Karpas-422 (cell line): ENCODE data around the gene FRMPD1. TPM values are rescaled to one million over a fixed set of nuclear protein-coding genes. Genes with fewer than 3 reads are reported as not detected.

Experiments used
- DNase-seq: peaks from one replicate; pipeline ENCODE4 v3.0.0-alpha.2; 2015
- H2AFZ ChIP-seq: fragments of 200-600 bp; sonication (generic); 2 replicates; pipeline ENCODE4 v1.6.1; 2014; ENCODE audit warnings: antibody characterized with exemption, low read length, mixed read lengths
- H3K27ac ChIP-seq: fragments of 200-600 bp; sonication (generic); 2 replicates; pipeline ENCODE4 v1.5.1; 2014; ENCODE audit warnings: mild to moderate bottlenecking, low read length, moderate library complexity
- H3K27me3 ChIP-seq: fragments of 200-600 bp; sonication (generic); 2 replicates; pipeline ENCODE4 v1.6.1; 2014; ENCODE audit warnings: low read length, mixed read lengths
- H3K36me3 ChIP-seq: fragments of 200-600 bp; sonication (generic); 2 replicates; pipeline ENCODE4 v1.6.1; 2014; ENCODE audit warnings: low read length, mixed read lengths; ENCODE audit not compliant: insufficient read depth
- H3K4me1 ChIP-seq: fragments of 200-600 bp; sonication (generic); 2 replicates; pipeline ENCODE4 v1.6.1; 2014; ENCODE audit warnings: mild to moderate bottlenecking, low read length, mixed read lengths
- H3K4me2 ChIP-seq: fragments of 200-600 bp; sonication (generic); 2 replicates; pipeline ENCODE4 v1.6.1; 2014; ENCODE audit warnings: low read length, low read depth, mild to moderate bottlenecking; ENCODE audit not compliant: poor library complexity, severe bottlenecking
- H3K4me3 ChIP-seq: fragments of 200-600 bp; sonication (generic); 2 replicates; pipeline ENCODE4 v1.5.1; 2014; ENCODE audit warnings: mild to moderate bottlenecking, antibody characterized with exemption, low read length, mixed read lengths
- H3K79me2 ChIP-seq: fragments of 200-600 bp; sonication (generic); 2 replicates; pipeline ENCODE4 v1.6.1; 2014; ENCODE audit warnings: mild to moderate bottlenecking, low read length, mixed read lengths
- H3K9ac ChIP-seq: fragments of 200-600 bp; sonication (generic); 2 replicates; pipeline ENCODE4 v1.6.0; 2014; ENCODE audit warnings: low read length
- H3K9me2 ChIP-seq: fragments of 200-600 bp; sonication (generic), shearing (Covaris generic); replicated peaks from 2 replicates; pipeline ENCODE4 v1.6.0; 2014; ENCODE audit warnings: mild to moderate bottlenecking, low read length, moderate library complexity; ENCODE audit not compliant: insufficient read depth
- H3K9me3 ChIP-seq: fragments of 300-700, 200-600 bp; sonication (generic); 2 replicates; pipeline ENCODE4 v1.6.1; 2014; ENCODE audit warnings: low read length, mixed read lengths
- H4K20me1 ChIP-seq: fragments of 200-600 bp; sonication (generic); 2 replicates; pipeline ENCODE4 v1.6.1; 2014; ENCODE audit warnings: mild to moderate bottlenecking, antibody characterized with exemption, low read length, low read depth; ENCODE audit not compliant: insufficient read depth
- total RNA-seq: library from RNA; depleted of rRNA; stranded (reverse); fragments of >200 nt; shearing (Covaris generic); gene quantifications from 2 replicates; pipeline ENCODE4 v1.2.3, GENCODE V29; 2014; ENCODE audit warnings: low replicate concordance

Gene FRMPD1
- total RNA-seq, 1 experiment from 2014 or later = not detected

GRCh38 chr9:37656936-37657335 is 6.2 kb downstream of the FRMPD1 start:
- no peak overlapping the region for H3K4me2 ChIP-seq
- no peak overlapping the region for H3K27ac ChIP-seq
- no peaks in the 10 kb centered on the region for H3K4me1 ChIP-seq
- no peak for DNase-seq
- H3K27me3 ChIP-seq = no peaks in the 10 kb centered on the region
- no peaks in the 10 kb centered on the region for H4K20me1 ChIP-seq
- H3K9me2 ChIP-seq = no peaks in the 10 kb centered on the region
- H3K4me3 ChIP-seq = no peak overlapping the region
- H3K9me3 ChIP-seq = no peaks in the 10 kb centered on the region
- no peaks in the 10 kb centered on the region for H3K36me3 ChIP-seq
- H3K9ac ChIP-seq = no peak overlapping the region
- no peak overlapping the region for H2AFZ ChIP-seq
- no peaks in the 10 kb centered on the region for H3K79me2 ChIP-seq

- Histone ChIP-seq H3K79me2 (no peaks in the 10 kb centered on the region), H3K9me3 (no peaks in the 10 kb centered on the region), H4K20me1 (no peaks in the 10 kb centered on the region), H3K27ac (no peak overlapping the region), H3K4me3 (no peak overlapping the region), H3K36me3 (no peaks in the 10 kb centered on the region), H3K4me2 (no peak overlapping the region), H3K9ac (no peak overlapping the region), H3K4me1 (no peaks in the 10 kb centered on the region), H2AFZ (no peak overlapping the region), H3K27me3 (no peaks in the 10 kb centered on the region), H3K9me2 (no peaks in the 10 kb centered on the region)
- DNase-seq = no peak
Observed at GRCh38 chr9:37660691-37661090, 9.9 kb downstream of the FRMPD1 start.

- no peaks in the 10 kb centered on the region for H3K9me2 ChIP-seq
- no peaks in the 10 kb centered on the region for H3K4me1 ChIP-seq
- H3K9ac ChIP-seq = no peak overlapping the region
- H3K36me3 ChIP-seq = no peaks in the 10 kb centered on the region
- H3K27ac ChIP-seq = no peak overlapping the region
- H3K79me2 ChIP-seq = no peaks in the 10 kb centered on the region
- no peaks in the 10 kb centered on the region for H3K27me3 ChIP-seq
- no peak overlapping the region for H3K4me3 ChIP-seq
- no peak overlapping the region for H2AFZ ChIP-seq
- H3K9me3 ChIP-seq = no peaks in the 10 kb centered on the region
- H3K4me2 ChIP-seq = no peak overlapping the region
- H4K20me1 ChIP-seq = no peaks in the 10 kb centered on the region
- no peak for DNase-seq
Observed at GRCh38 chr9:37663926-37664325, 13.2 kb downstream of the FRMPD1 start.

- no peak overlapping the region for H3K4me3 ChIP-seq
- H3K4me1 ChIP-seq = no peaks in the 10 kb centered on the region
- no peaks in the 10 kb centered on the region for H3K27me3 ChIP-seq
- no peaks in the 10 kb centered on the region for H4K20me1 ChIP-seq
- H3K9me3 ChIP-seq = no peaks in the 10 kb centered on the region
- H3K79me2 ChIP-seq = no peaks in the 10 kb centered on the region
- no peak overlapping the region for H2AFZ ChIP-seq
- no peak overlapping the region for H3K4me2 ChIP-seq
- no peak overlapping the region for H3K27ac ChIP-seq
- no peaks in the 10 kb centered on the region for H3K36me3 ChIP-seq
- no peak for DNase-seq
- no peak overlapping the region for H3K9ac ChIP-seq
- H3K9me2 ChIP-seq = no peaks in the 10 kb centered on the region
Observed at GRCh38 chr9:37667706-37668105, 17.0 kb downstream of the FRMPD1 start.

- no peaks in the 10 kb centered on the region for H3K36me3 ChIP-seq
- no peak overlapping the region for H3K4me3 ChIP-seq
- no peaks in the 10 kb centered on the region for H3K27me3 ChIP-seq
- DNase-seq = no peak
- no peak overlapping the region for H3K4me2 ChIP-seq
- no peak overlapping the region for H2AFZ ChIP-seq
- H3K9ac ChIP-seq = no peak overlapping the region
- H3K4me1 ChIP-seq = no peaks in the 10 kb centered on the region
- no peaks in the 10 kb centered on the region for H3K9me3 ChIP-seq
- H3K9me2 ChIP-seq = no peaks in the 10 kb centered on the region
- no peak overlapping the region for H3K27ac ChIP-seq
- no peaks in the 10 kb centered on the region for H3K79me2 ChIP-seq
- no peaks in the 10 kb centered on the region for H4K20me1 ChIP-seq
Observed at GRCh38 chr9:37668116-37668601, 17.4 kb downstream of the FRMPD1 start.

- Histone ChIP-seq H4K20me1 (no peaks in the 10 kb centered on the region), H3K27ac (no peak overlapping the region), H3K9me2 (no peaks in the 10 kb centered on the region), H3K79me2 (no peaks in the 10 kb centered on the region), H2AFZ (no peak overlapping the region), H3K4me3 (no peak overlapping the region), H3K9me3 (no peaks in the 10 kb centered on the region), H3K4me2 (no peak overlapping the region), H3K36me3 (no peaks in the 10 kb centered on the region), H3K4me1 (no peaks in the 10 kb centered on the region), H3K27me3 (no peaks in the 10 kb centered on the region), H3K9ac (no peak overlapping the region)
- DNase-seq = no peak
Observed at GRCh38 chr9:37669232-37669631, 18.5 kb downstream of the FRMPD1 start.

GRCh38 chr9:37675661-37676060 is 24.9 kb downstream of the FRMPD1 start:
- Histone ChIP-seq H3K36me3 (no peaks in the 10 kb centered on the region), H2AFZ (no peak overlapping the region), H3K9me2 (no peaks in the 10 kb centered on the region), H3K4me2 (no peak overlapping the region), H3K4me1 (no peaks in the 10 kb centered on the region), H3K79me2 (no peaks in the 10 kb centered on the region), H3K27me3 (no peaks in the 10 kb centered on the region), H3K9ac (no peak overlapping the region), H3K27ac (no peak overlapping the region), H3K9me3 (no peaks in the 10 kb centered on the region), H4K20me1 (no peaks in the 10 kb centered on the region), H3K4me3 (no peak overlapping the region)
- no peak for DNase-seq

GRCh38 chr9:37676411-37676830 is 25.7 kb downstream of the FRMPD1 start:
- Histone ChIP-seq H3K27me3 (no peaks in the 10 kb centered on the region), H3K9ac (no peak overlapping the region), H3K4me3 (no peak overlapping the region), H2AFZ (no peak overlapping the region), H3K27ac (no peak overlapping the region), H3K9me2 (no peaks in the 10 kb centered on the region), H3K9me3 (no peaks in the 10 kb centered on the region), H3K4me2 (no peak overlapping the region), H3K4me1 (no peaks in the 10 kb centered on the region), H3K79me2 (no peaks in the 10 kb centered on the region), H3K36me3 (no peaks in the 10 kb centered on the region), H4K20me1 (no peaks in the 10 kb centered on the region)
- DNase-seq = peak; percentile 15

- no peak overlapping the region for H3K9ac ChIP-seq
Observed at GRCh38 chr9:37677435-37677834, 26.7 kb downstream of the FRMPD1 start.

More at GRCh38 chr9:37677435-37677834, 26.7 kb downstream of the FRMPD1 start:
- Histone ChIP-seq H3K4me3 (no peak overlapping the region), H3K27ac (no peak overlapping the region), H4K20me1 (no peaks in the 10 kb centered on the region), H3K9me2 (no peaks in the 10 kb centered on the region), H3K4me1 (no peaks in the 10 kb centered on the region), H3K9me3 (no peaks in the 10 kb centered on the region), H3K4me2 (no peak overlapping the region), H3K79me2 (no peaks in the 10 kb centered on the region), H3K36me3 (no peaks in the 10 kb centered on the region), H3K27me3 (peaks cover 4% of the 10 kb centered on the region; the same call in 1 of the 2 replicates), H2AFZ (no peak overlapping the region)
- DNase-seq = no peak
